H1 (cell line): ENCODE data around the gene SLC8A3. TPM values are rescaled to one million over a fixed set of nuclear protein-coding genes. Genes with fewer than 3 reads are reported as not detected.

Experiments used
- CTCF ChIA-PET: fragments of 300-600 bp; sonication (Branson Sonifier 250); formaldehyde crosslinking; loops from one replicate; lab custom pipeline; 2021; ENCODE audit not compliant: partially characterized antibody; lab: Charles Lee
- POLR2A ChIA-PET: fragments of 300-600 bp; sonication (Branson Sonifier 250); formaldehyde crosslinking; loops from one replicate; lab custom pipeline; 2021; ENCODE audit warnings: inconsistent platforms; ENCODE audit not compliant: partially characterized antibody; lab: Charles Lee
- DNase-seq, 2 experiments: peaks; one replicate each; pipeline versions ENCODE4 v3.0.0 to v3.0.0-alpha.2; 2010 to 2022; ENCODE audit warnings: low spot score in 2 of 2, low read depth in 1 of 2, mixed read lengths in 1 of 2
- FAIRE-seq: peaks from 2 replicates; lab custom pipeline; 2011; peaks lifted over from hg19 to GRCh38; lab: Jason Lieb, UNC
- H2AFZ ChIP-seq: 2 replicates; pipeline ENCODE4 v1.8.1; 2012; ENCODE audit warnings: low read length, inconsistent platforms
- H2AK5ac ChIP-seq: 2 replicates; pipeline ENCODE4 v1.6.1; 2013; ENCODE audit warnings: low read depth, low read length
- H2BK120ac ChIP-seq: replicated peaks from 2 replicates; pipeline ENCODE3; 2013; ENCODE audit warnings: low read depth, low read length, inconsistent platforms
- H2BK12ac ChIP-seq: 2 replicates; pipeline ENCODE4 v1.6.1; 2013; ENCODE audit warnings: low read depth, low read length
- H2BK15ac ChIP-seq: 2 replicates; pipeline ENCODE4 v1.6.1; 2013; ENCODE audit warnings: low read length
- H2BK20ac ChIP-seq: 2 replicates; pipeline ENCODE4 v1.6.1; 2013; ENCODE audit warnings: low read length
- H2BK5ac ChIP-seq: 2 replicates; pipeline ENCODE4 v1.6.1; 2013; ENCODE audit warnings: low read depth, low read length
- H3K14ac ChIP-seq: 2 replicates; pipeline ENCODE4 v1.6.1; 2013; ENCODE audit warnings: inconsistent platforms; ENCODE audit not compliant: insufficient read length
- H3K18ac ChIP-seq: 2 replicates; pipeline ENCODE4 v1.6.1; 2013; ENCODE audit warnings: low read length; ENCODE audit errors: extremely low read depth
- H3K23ac ChIP-seq: 2 replicates; pipeline ENCODE4 v1.6.1; 2013; ENCODE audit warnings: inconsistent platforms; ENCODE audit not compliant: insufficient read length
- H3K23me2 ChIP-seq: 2 replicates; pipeline ENCODE4 v1.6.1; 2013; ENCODE audit warnings: low read depth, low read length
- H3K27ac ChIP-seq: 2 replicates; pipeline ENCODE4 v1.6.1; 2011; ENCODE audit warnings: low read depth, low read length, inconsistent platforms
- H3K27me3 ChIP-seq, 4 experiments: replicated peaks in 1 of 4; 1 replicate in 1 of 4; 2 replicates in 3 of 4; pipeline versions ENCODE4 v1.6.1 to v1.8.1; 2011 to 2013; ENCODE audit warnings: low read length in 3 of 4, mild to moderate bottlenecking in 3 of 4, inconsistent platforms in 2 of 4, mixed read lengths in 2 of 4, moderate library complexity in 1 of 4; ENCODE audit not compliant: control insufficient read depth in 3 of 4, insufficient read depth in 3 of 4; ENCODE audit errors: extremely low read depth in 1 of 4
- H3K36me3 ChIP-seq, 4 experiments: 2 replicates each; pipeline versions ENCODE4 v1.6.1 to v1.8.1; 2011 to 2013; ENCODE audit warnings: mild to moderate bottlenecking in 4 of 4, low read length in 3 of 4, moderate library complexity in 2 of 4, control low read depth in 1 of 4, inconsistent platforms in 1 of 4; ENCODE audit not compliant: insufficient read depth in 4 of 4, control insufficient read depth in 2 of 4
- H3K4ac ChIP-seq: replicated peaks from 2 replicates; pipeline ENCODE3; 2013; ENCODE audit warnings: low read length, low read depth, mixed read lengths, inconsistent platforms; ENCODE audit not compliant: insufficient read length
- H3K4me1 ChIP-seq, 4 experiments: replicated peaks in 1 of 4; 1 replicate in 1 of 4; 2 replicates in 3 of 4; pipeline versions ENCODE4 v1.6.1 to v1.8.1; 2011 to 2013; ENCODE audit warnings: low read length in 3 of 4, inconsistent platforms in 2 of 4, mixed read lengths in 1 of 4; ENCODE audit not compliant: insufficient read depth in 4 of 4, control insufficient read depth in 3 of 4
- H3K4me2 ChIP-seq, 2 experiments: 2 replicates each; pipeline versions ENCODE4 v1.6.1 to v1.8.1; 2011 to 2013; ENCODE audit warnings: low read depth in 2 of 2, low read length in 2 of 2, control low read depth in 1 of 2, inconsistent platforms in 1 of 2, mild to moderate bottlenecking in 1 of 2; ENCODE audit not compliant: insufficient read depth in 1 of 2
- H3K4me3 ChIP-seq, 4 experiments: fragments of 200-600, 300-600 bp in 1 of 4; sonication (generic), shearing (Covaris generic), sonication (Bioruptor Twin) in 1 of 4; 2 replicates each; pipeline versions ENCODE4 v1.5.1 to v1.8.1; 2011 to 2016; ENCODE audit warnings: low read length in 4 of 4, low read depth in 3 of 4, control low read depth in 2 of 4, inconsistent platforms in 2 of 4, mild to moderate bottlenecking in 2 of 4, mixed read lengths in 1 of 4, moderate library complexity in 1 of 4; ENCODE audit not compliant: insufficient read depth in 2 of 4; ENCODE audit errors: extremely low read depth in 1 of 4
- H3K56ac ChIP-seq: replicated peaks from 2 replicates; pipeline ENCODE3; 2013; ENCODE audit warnings: low read depth, mild to moderate bottlenecking, mixed read lengths, low read length, inconsistent platforms; ENCODE audit not compliant: insufficient read length
- H3K79me1 ChIP-seq: 2 replicates; pipeline ENCODE4 v1.6.1; 2013; ENCODE audit warnings: low read depth, low read length, control low read depth
- H3K79me2 ChIP-seq, 2 experiments: 2 replicates each; pipeline versions ENCODE4 v1.6.1 to v1.8.1; 2012 to 2013; ENCODE audit warnings: low read length in 2 of 2, mild to moderate bottlenecking in 2 of 2, inconsistent platforms in 1 of 2; ENCODE audit not compliant: insufficient read depth in 2 of 2, control insufficient read depth in 1 of 2
- H3K9ac ChIP-seq, 4 experiments: replicated peaks in 1 of 4; 1 replicate in 1 of 4; 2 replicates in 3 of 4; pipeline versions ENCODE4 v1.6.1 to v1.8.1; 2011 to 2013; ENCODE audit warnings: low read depth in 3 of 4, low read length in 3 of 4, control low read depth in 2 of 4, mild to moderate bottlenecking in 2 of 4, moderate library complexity in 2 of 4, inconsistent platforms in 1 of 4; ENCODE audit errors: extremely low read depth in 1 of 4
- H3K9me3 ChIP-seq, 2 experiments: 2 replicates each; pipeline versions ENCODE4 v1.6.1 to v1.8.1; 2012 to 2013; ENCODE audit warnings: mild to moderate bottlenecking in 2 of 2, moderate library complexity in 2 of 2, control low read depth in 1 of 2, inconsistent platforms in 1 of 2, low read depth in 1 of 2, low read length in 1 of 2, mixed read lengths in 1 of 2; ENCODE audit not compliant: insufficient read depth in 2 of 2
- H4K20me1 ChIP-seq, 2 experiments: replicated peaks in 1 of 2; 2 replicates each; pipeline versions ENCODE3 to v1.8.1; 2011 to 2013; ENCODE audit warnings: inconsistent platforms in 2 of 2, low read length in 2 of 2, mild to moderate bottlenecking in 1 of 2; ENCODE audit not compliant: insufficient read depth in 2 of 2, control insufficient read depth in 1 of 2
- H4K5ac ChIP-seq: 2 replicates; pipeline ENCODE4 v1.6.1; 2013; ENCODE audit warnings: low read length, low read depth, mixed read lengths, inconsistent platforms; ENCODE audit not compliant: insufficient read length
- H4K8ac ChIP-seq: 2 replicates; pipeline ENCODE4 v1.8.0; 2013; ENCODE audit warnings: mild to moderate bottlenecking, moderate library complexity, low read length, inconsistent platforms; ENCODE audit not compliant: insufficient read depth; ENCODE audit errors: extremely low read depth
- H4K91ac ChIP-seq: replicated peaks from 2 replicates; pipeline ENCODE3; 2013; ENCODE audit warnings: low read length, mixed read lengths, inconsistent platforms; ENCODE audit not compliant: insufficient read length
- BACH1 ChIP-seq: IDR thresholded peaks from 2 replicates; pipeline ENCODE4 v1.6.1; 2012; ENCODE audit warnings: low read length, improper control_type of control experiment
- EGR1 ChIP-seq: IDR thresholded peaks from 2 replicates; pipeline ENCODE4 v1.6.1; 2011; ENCODE audit warnings: low read depth, low read length, borderline replicate concordance
- GABPA ChIP-seq: IDR thresholded peaks from 2 replicates; pipeline ENCODE4 v1.6.1; 2011; ENCODE audit warnings: mild to moderate bottlenecking, low read length, moderate library complexity, borderline replicate concordance; ENCODE audit not compliant: insufficient read depth
- KDM4A ChIP-seq: IDR thresholded peaks from one replicate; pipeline ENCODE4 v1.7.1; 2012; ENCODE audit warnings: low read depth, mild to moderate bottlenecking, moderate library complexity, low read length, inconsistent platforms; ENCODE audit not compliant: severe bottlenecking
- POLR2AphosphoS5 ChIP-seq: IDR thresholded peaks from 2 replicates; pipeline ENCODE4 v1.6.1; 2011; ENCODE audit warnings: low read depth, low read length
- POU5F1 ChIP-seq: IDR thresholded peaks from 2 replicates; pipeline ENCODE4 v1.6.1; 2011; ENCODE audit warnings: low read depth, mild to moderate bottlenecking, low read length, moderate library complexity
- RAD21 ChIP-seq, 2 experiments: IDR thresholded peaks in 1 of 2; conservative IDR thresholded peaks in 1 of 2; 2 replicates each; pipeline ENCODE4 v1.6.1; 2011; ENCODE audit warnings: low read depth in 2 of 2, low read length in 2 of 2, improper control_type of control experiment in 1 of 2, inconsistent platforms in 1 of 2, mild to moderate bottlenecking in 1 of 2, moderate library complexity in 1 of 2
- RXRA ChIP-seq: IDR thresholded peaks from 2 replicates; pipeline ENCODE4 v1.6.1; 2011; ENCODE audit warnings: low read depth, mild to moderate bottlenecking, low read length, moderate library complexity; ENCODE audit not compliant: insufficient read depth
- SIN3A ChIP-seq, 2 experiments: IDR thresholded peaks in 1 of 2; conservative IDR thresholded peaks in 1 of 2; 2 replicates each; pipeline ENCODE4 v1.6.1; 2011 to 2012; ENCODE audit warnings: low read length in 2 of 2, improper control_type of control experiment in 1 of 2, low read depth in 1 of 2, mild to moderate bottlenecking in 1 of 2
- SIX5 ChIP-seq: IDR thresholded peaks from 2 replicates; pipeline ENCODE4 v1.6.1; 2011; ENCODE audit warnings: mild to moderate bottlenecking, low read depth, low read length
- TAF1 ChIP-seq: IDR thresholded peaks from 2 replicates; pipeline ENCODE4 v1.6.1; 2011; ENCODE audit warnings: mild to moderate bottlenecking, low read depth, low read length
- YY1 ChIP-seq: IDR thresholded peaks from 2 replicates; pipeline ENCODE4 v1.6.1; 2011; ENCODE audit warnings: low read depth, mild to moderate bottlenecking, low read length
- WGBS, 2 experiments: shearing (Covaris generic) in 1 of 2; methylation state at CpG; one replicate each; pipeline versions ENCODE4 v1.1.6 to v1.1.7; 2013 to 2015; ENCODE audit warnings: low lambda C conversion rate in 2 of 2, mixed read lengths in 2 of 2, inconsistent platforms in 1 of 2, low coverage in 1 of 2, missing lambda C conversion rate in 1 of 2; ENCODE audit not compliant: insufficient replicate concordance in 2 of 2, insufficient coverage in 1 of 2, insufficient read length in 1 of 2; ENCODE audit errors: extremely low coverage in 1 of 2, missing lambda C conversion rate in 1 of 2; 5-methylcytosine and 5-hydroxymethylcytosine counted together
- polyA plus RNA-seq, 7 experiments: library from polyadenylated mRNA; depleted of rRNA in 3 of 7; stranded (reverse) in 5 of 7; unstranded in 2 of 7; fragments of >200 nt in 5 of 7; fragments of 200-250 nt in 2 of 7; gene quantifications; 1 replicate in 5 of 7; 2 replicates in 1 of 7; 4 replicates in 1 of 7; pipeline versions ENCODE4 v1.2.1 to v1.2.3, GENCODE V29; 2011 to 2013; ENCODE audit warnings: missing spikeins in 2 of 7, mixed read lengths in 2 of 7
- total RNA-seq: library from RNA; stranded (reverse); fragmentation: NEBNext Ultra II Directional; extraction: Animal tissue kit (Norgen Biotek cat#: 25700); gene quantifications from 2 replicates; pipeline ENCODE4 v1.2.1, GENCODE V29; 2021

Gene SLC8A3
- total and polyA plus RNA-seq, 2 of the 8 experiments (the other 6 are each of a cell fraction or from before 2014, with no cell fraction given), result 0.38 to 1.1 TPM

GRCh38 chr14:70047598-70048312, 141.0 kb downstream of the SLC8A3 start:
- Histone ChIP-seq H3K4me3 (no peak overlapping the region), H2BK12ac (no peak overlapping the region), H3K27me3 (peaks cover 0 to 2% (median under 1%) of the 10 kb centered on the region in 4 experiments; a peak in 2 of 7 replicates), H3K79me1 (no peaks in the 10 kb centered on the region), H4K91ac (no peak overlapping the region), H3K9ac (no peak overlapping the region), H2AFZ (no peak overlapping the region), H3K23me2 (no peaks in the 10 kb centered on the region), H3K4ac (no peak overlapping the region), H4K8ac (no peak overlapping the region), H2BK120ac (no peak overlapping the region), H3K14ac (no peak overlapping the region), H3K4me1 (no peaks in the 10 kb centered on the region; a peak in 2 of 7 replicates), H3K9me3 (no peaks in the 10 kb centered on the region), H3K36me3 (no peaks in the 10 kb centered on the region), H2BK15ac (no peak overlapping the region), H3K79me2 (no peaks in the 10 kb centered on the region), H3K23ac (no peak overlapping the region), H4K20me1 (no peaks in the 10 kb centered on the region), H3K18ac (no peak overlapping the region), H2BK20ac (no peak overlapping the region), H2BK5ac (no peak overlapping the region), H4K5ac (no peak overlapping the region), H3K4me2 (no peak overlapping the region), H2AK5ac (no peak overlapping the region), H3K27ac (no peak overlapping the region), H3K56ac (no peak overlapping the region)
- WGBS, 2 experiments, result 83% methylated on average over 3 of the region's 3 CpGs; no CpG with 5 or more reads in 1 of the 2 experiments
- FAIRE-seq (no peak), DNase-seq (no peak)
- ChIA-PET POLR2A (no interaction called here), CTCF (interaction anchor here (1.1 to 8.1 kb wide), 8 partner anchors 20 to 521 kb away, joined by 3 to 80 read pairs (median 4); no protein-coding TSS in a partner anchor)
- TF ChIP-seq RAD21 (IDR thresholded peaks at IDR 0.05 in 1 of 2, conservative IDR thresholded peaks at IDR 0.05 in 1 of 2; ENCODE audit: low read depth in 2 of 2, low read length in 2 of 2) (no peak), TAF1 (no peak), RXRA (no peak), SIN3A (conservative IDR thresholded peaks at IDR 0.05 in 1 of 2, IDR thresholded peaks at IDR 0.05 in 1 of 2; ENCODE audit: low read depth in 1 of 2, low read length in 2 of 2) (no peak), BACH1 (no peak), POU5F1 (no peak), GABPA (no peak), SIX5 (no peak), EGR1 (no peak), YY1 (no peak), POLR2AphosphoS5 (no peak), KDM4A (no peak)
